ENCODE data around the gene SOX5. TPM values are rescaled to one million over a fixed set of nuclear protein-coding genes. Genes with fewer than 3 reads are reported as not detected.
"Not testable (repeated sequence)": the region's sequence is repeated elsewhere in the genome, so short reads cannot be mapped to it uniquely, and the experiment has no call there.

SOX5 gene
- total RNA-seq, 1 donor from 2014 or later, result 2.2 TPM

GRCh38 chr12:23847857-23848256 is 101.6 kb downstream of the SOX5 start:
- DNase-seq (ENCODE audit: extremely low read depth, low read depth, low spot score), result no peak

DNA sequence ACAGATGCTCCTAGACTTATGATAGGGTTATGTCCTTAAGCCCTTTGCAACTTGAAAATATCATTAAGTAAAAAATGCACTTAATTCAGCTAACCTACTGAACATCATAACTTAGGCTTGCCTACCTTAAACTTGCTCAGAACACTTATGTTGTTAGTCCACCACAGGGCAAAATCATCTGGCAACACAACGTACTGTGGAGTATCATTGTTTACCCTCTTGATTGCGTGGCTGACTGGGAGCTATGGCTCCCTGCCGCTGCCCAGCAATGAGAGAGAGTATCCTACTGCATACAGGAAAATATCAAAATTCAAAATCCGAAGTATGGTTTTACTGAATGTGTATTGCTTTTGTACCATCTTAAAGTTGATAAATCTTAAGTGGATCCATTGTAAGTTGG is 105.5 kb downstream of the SOX5 start:
- no peak for DNase-seq (ENCODE audit: extremely low read depth, low read depth, low spot score)

DNA sequence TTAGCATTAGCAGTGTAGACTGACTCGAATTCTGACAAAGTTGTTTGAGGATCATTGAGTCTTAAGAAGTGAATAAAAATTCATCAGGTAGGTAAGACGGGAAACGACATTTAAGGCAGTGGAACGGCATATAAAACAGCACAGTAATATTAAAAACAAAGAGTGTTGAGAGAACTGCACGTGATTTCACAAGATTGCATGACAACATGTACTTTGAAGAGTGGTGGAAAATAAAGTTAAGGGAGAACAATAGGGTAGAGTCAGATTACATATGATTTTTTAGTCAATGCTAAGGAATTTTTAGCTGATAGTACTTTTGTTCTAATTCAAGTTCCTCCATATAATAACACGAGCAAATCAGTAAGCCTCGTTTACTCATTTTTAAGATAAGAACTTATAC is 115.4 kb downstream of the SOX5 start:
- DNase-seq (ENCODE audit: extremely low read depth, low read depth, low spot score), result no peak

GRCh38 chr12:23831739-23832138 is 117.7 kb downstream of the SOX5 start:
- DNase-seq (ENCODE audit: extremely low read depth, low read depth, low spot score), result no peak

DNA sequence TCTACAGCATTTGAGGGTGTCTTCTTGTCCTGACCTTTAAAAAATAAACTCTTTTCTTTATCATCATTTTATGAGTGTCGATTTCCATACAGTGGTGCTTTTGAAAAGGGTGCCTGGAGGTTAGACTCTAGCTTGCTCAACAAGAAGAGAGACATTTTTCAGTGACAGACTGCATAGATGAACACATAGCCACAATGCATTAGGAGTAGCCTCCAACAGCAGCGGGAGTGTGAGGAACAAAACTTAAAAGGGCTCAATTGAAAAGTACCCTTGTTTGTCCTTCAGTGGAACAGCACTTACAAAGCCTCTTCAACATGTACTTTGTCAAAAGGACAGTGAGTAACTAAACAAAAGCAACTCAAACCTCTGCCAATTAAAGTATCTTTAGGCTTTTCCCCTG is 119.3 kb downstream of the SOX5 start:
- no peak for DNase-seq (ENCODE audit: extremely low read depth, low read depth, low spot score)

- no peak for DNase-seq (ENCODE audit: extremely low read depth, low read depth, low spot score)
These were observed 122.1 kb downstream of the SOX5 start for GRCh38 chr12:23827353-23827752.

DNA sequence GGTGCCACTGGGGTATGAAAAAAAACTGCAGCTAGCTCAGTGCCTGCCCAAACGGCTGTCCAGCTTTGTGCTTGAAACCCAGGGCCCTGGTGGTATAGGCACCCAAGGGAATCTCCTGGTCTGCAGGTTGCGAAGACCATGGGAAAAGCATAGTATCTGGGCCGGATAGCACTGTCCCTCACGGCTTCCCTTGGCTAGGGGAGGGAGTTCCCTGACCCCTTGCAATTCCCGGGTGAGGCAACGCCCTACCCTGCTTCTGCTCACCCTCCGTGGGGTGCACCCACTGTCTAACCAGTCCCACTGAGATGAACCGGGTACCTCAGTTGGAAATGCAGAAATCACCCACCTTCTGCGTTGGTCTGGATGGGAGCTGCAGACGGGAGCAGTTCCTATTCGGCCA is 124.3 kb downstream of the SOX5 start:
- DNase-seq (ENCODE audit: extremely low read depth, low read depth, low spot score), result not testable (repeated sequence)

GRCh38 chr12:23824358-23824757 is 125.1 kb downstream of the SOX5 start:
- no peak for DNase-seq (ENCODE audit: extremely low read depth, low read depth, low spot score)

- not testable (repeated sequence) for DNase-seq (ENCODE audit: extremely low read depth, low read depth, low spot score)
These were observed 126.6 kb downstream of the SOX5 start for GRCh38 chr12:23822883-23823282.

- no peak for DNase-seq (ENCODE audit: extremely low read depth, low read depth, low spot score)
These were observed 132.1 kb downstream of the SOX5 start for GRCh38 chr12:23817345-23817744.

DNA sequence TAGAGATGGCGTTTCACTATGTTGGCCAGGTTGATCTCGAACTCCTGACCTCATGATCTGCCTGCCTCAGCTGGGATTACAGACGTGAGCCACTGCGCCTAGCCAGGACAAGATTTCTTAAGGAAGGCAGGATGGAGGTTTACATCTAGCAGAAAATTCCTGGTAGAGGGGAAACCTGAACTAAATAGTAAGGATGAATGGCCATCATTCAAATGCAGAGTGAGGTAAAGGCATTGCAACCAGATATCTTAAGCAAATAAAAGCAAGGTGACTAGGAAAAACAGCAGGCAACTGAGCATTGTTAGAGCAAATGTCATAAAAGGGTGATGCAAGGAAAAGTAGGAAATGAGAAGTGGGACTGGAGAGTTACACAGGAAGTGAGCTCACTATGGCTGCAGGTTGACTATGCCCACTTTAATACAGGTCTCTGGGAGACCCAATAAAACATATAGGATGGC is 133.0 kb downstream of the SOX5 start:
- no peak for DNase-seq (ENCODE audit: extremely low read depth, low read depth, low spot score)

- no peak for DNase-seq (ENCODE audit: extremely low read depth, low read depth, low spot score)
These were observed 133.7 kb downstream of the SOX5 start for GRCh38 chr12:23815810-23816209.

DNA sequence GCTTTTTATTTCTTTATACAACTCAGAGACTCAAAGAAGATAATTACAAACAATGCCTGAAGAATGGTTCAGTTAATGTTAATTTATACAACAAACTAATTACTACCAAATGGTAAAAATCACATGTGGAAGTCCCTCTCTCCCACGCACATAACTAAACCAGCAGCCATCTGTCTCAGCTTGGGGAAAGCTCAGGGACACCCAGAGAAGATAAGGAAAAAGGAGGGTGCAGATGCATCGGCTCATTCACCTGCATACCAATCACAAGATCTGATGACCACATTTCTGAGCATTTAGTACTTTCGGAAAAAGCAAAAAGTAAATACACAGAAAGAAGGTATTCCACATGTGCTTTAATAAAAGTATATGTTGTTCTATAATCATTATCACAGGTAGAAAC is 136.3 kb downstream of the SOX5 start:
- DNase-seq (ENCODE audit: extremely low read depth, low read depth, low spot score), result no peak

- DNase-seq (ENCODE audit: extremely low read depth, low read depth, low spot score), result no peak
These were observed 139.1 kb downstream of the SOX5 start for GRCh38 chr12:23810329-23810902.

GRCh38 chr12:23803540-23803939 is 145.9 kb downstream of the SOX5 start:
- DNase-seq (ENCODE audit: extremely low read depth, low read depth, low spot score), result no peak

DNA sequence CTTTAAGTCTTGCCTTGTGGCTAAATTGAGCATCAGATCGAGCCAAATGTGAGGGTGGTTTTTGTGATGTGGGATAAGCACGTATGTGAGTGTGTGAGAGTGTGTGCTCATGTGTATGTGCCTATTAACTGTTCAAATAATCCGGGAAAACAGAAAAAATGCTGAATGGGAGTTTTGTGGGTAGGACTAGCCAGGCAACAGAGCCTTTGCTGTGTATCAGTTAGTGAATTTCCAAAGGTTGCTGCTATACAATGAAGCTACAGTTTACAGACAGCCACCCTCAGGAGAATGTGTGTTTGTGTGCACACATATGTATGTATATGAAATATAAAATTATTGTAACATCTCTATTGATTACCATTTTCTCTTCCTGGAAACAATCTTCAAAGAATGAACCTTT is 154.0 kb downstream of the SOX5 start:
- DNase-seq (ENCODE audit: extremely low read depth, low read depth, low spot score), result no peak

DNA sequence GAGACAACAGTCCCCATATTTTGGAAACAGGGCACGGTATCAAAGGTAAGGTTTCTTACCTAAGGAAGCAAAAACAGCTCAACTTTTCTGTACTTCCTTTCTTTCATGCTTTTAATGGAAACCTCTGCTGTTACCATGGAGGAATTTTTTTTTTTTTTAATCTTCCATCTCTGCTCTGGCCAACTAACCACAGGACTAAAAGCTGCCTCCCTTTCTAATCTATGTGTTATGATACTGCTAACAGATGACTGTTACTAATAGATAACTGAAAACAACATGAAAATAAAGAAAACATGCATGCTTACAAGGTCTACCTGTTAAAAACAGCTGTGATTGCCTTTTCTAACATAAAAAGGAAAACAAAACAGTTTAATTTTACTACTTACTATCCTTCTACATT is 168.4 kb downstream of the SOX5 start:
- DNase-seq (ENCODE audit: extremely low read depth, low read depth, low spot score), result no peak

DNA sequence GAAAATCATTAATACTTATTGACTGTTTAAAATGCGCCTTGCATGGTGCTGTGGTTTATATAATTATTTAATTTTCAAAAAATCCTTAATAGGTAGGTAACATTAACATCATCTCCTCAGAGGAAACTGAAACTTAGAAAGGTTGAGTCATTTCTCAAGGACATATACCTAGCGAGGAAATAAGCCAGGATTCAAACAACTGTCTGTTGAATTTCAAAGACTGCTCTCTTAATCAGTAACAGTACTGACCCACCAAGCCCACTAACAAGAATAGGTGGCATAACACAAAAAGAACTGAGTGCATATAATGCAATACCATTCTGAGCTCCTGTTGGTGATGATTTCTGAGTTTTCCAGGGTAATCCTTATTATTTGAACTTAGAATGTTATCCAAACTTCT is 174.3 kb downstream of the SOX5 start:
- no peak for DNase-seq (ENCODE audit: extremely low read depth, low read depth, low spot score)

GRCh38 chr12:23771240-23771949 is 178.1 kb downstream of the SOX5 start:
- DNase-seq (ENCODE audit: extremely low read depth, low read depth, low spot score), result no peak

DNA sequence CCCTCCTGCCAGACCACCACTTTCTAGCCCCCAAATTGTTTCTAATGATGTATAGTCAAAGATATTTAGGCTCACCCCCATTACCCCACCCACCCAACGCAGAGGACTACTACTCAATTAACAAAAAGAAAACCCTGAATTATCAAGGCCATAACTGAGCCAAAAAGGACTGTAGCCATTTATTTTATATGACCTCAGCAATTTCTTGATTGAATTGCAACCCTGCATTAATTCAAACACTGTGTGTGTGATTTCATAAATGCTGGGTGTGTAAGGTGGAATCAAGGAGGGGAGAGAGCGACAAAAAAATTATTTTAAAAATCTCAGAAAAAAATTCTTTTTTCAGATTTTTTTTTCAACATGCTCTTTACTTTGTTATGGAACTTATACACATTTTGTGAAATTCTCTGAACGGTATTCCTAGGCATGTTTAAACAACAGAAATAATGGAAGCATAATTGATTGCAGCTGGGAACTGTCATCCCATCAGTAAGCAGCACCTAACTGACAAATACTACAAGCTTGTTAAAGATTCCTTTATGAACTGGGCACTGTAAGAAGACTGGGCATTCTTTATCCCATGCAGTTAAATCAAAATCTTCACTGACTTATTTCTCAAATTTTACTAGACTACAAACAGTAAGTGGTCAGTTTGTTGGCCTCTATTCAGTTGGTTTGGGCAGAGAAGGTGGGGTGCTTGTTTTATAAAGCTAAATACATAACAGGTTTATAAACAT is 179.1 kb downstream of the SOX5 start:
- no peak for DNase-seq (ENCODE audit: extremely low read depth, low read depth, low spot score)

- DNase-seq (ENCODE audit: extremely low read depth, low read depth, low spot score), result no peak
These were observed 181.6 kb downstream of the SOX5 start for GRCh38 chr12:23767834-23768233.

DNA sequence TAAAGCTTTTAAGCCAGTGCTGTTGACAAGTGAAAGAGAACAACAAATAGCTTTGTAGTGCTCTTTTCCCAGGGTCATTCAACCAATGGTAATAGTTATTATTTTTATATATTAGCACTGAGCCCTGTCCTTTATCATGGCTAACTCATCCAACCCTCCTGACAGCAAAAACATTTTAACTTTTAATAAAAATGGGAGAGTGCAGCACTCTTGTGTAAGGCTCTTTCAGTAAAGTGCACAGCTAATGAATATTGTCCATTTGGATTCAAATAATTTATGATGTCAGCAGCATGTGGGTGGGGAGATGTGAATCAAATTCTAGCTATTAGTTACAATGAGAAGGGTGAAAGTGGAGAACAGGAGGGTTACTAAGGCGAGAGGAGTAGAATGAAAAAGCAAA is 185.7 kb downstream of the SOX5 start:
- no peak for DNase-seq (ENCODE audit: extremely low read depth, low read depth, low spot score)

Measured in glomerular endothelial cell (primary cell).